HG03565 (cell line): Measurements from ENCODE around the gene MYO3A.

ENCODE experiments used
- ATAC-seq: cut with Tn5 transposase; IDR thresholded peaks from one replicate; pipeline ENCODE4 v1.9.1; 2021; ENCODE audit warnings: mild to moderate bottlenecking, moderate library complexity; ENCODE audit not compliant: unreplicated experiment

The MYO3A gene, protein sequence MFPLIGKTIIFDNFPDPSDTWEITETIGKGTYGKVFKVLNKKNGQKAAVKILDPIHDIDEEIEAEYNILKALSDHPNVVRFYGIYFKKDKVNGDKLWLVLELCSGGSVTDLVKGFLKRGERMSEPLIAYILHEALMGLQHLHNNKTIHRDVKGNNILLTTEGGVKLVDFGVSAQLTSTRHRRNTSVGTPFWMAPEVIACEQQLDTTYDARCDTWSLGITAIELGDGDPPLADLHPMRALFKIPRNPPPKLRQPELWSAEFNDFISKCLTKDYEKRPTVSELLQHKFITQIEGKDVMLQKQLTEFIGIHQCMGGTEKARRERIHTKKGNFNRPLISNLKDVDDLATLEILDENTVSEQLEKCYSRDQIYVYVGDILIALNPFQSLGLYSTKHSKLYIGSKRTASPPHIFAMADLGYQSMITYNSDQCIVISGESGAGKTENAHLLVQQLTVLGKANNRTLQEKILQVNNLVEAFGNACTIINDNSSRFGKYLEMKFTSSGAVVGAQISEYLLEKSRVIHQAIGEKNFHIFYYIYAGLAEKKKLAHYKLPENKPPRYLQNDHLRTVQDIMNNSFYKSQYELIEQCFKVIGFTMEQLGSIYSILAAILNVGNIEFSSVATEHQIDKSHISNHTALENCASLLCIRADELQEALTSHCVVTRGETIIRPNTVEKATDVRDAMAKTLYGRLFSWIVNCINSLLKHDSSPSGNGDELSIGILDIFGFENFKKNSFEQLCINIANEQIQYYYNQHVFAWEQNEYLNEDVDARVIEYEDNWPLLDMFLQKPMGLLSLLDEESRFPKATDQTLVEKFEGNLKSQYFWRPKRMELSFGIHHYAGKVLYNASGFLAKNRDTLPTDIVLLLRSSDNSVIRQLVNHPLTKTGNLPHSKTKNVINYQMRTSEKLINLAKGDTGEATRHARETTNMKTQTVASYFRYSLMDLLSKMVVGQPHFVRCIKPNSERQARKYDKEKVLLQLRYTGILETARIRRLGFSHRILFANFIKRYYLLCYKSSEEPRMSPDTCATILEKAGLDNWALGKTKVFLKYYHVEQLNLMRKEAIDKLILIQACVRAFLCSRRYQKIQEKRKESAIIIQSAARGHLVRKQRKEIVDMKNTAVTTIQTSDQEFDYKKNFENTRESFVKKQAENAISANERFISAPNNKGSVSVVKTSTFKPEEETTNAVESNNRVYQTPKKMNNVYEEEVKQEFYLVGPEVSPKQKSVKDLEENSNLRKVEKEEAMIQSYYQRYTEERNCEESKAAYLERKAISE (N-terminal part only)

GRCh38 chr10:25933653-25934608, at the start of gene MYO3A:
TSS of gene MYO3A (plus strand) at chr10:25934229. CDS start at chr10:25952111, 17,882 bp downstream.
- no peak for ATAC-seq

DNA sequence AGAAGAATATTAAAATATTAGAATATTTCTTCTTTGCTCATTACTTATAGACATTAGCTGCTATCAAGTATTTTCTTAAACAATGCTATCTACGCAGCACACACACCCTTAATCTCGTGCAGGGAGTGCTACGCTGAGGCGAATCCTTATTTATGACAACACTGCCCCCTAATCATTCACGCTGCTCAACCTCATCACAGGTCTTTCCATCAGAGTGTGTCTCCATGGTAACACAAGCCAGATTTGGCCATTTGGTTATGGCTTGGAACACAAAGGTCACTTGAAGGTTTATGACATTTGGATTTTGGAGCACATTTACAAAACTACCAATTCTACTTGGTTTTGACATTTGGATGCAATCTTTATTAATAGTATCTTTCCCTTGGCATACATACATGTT, 45.4 kb upstream of the MYO3A start:
- ATAC-seq, result no peak

DNA sequence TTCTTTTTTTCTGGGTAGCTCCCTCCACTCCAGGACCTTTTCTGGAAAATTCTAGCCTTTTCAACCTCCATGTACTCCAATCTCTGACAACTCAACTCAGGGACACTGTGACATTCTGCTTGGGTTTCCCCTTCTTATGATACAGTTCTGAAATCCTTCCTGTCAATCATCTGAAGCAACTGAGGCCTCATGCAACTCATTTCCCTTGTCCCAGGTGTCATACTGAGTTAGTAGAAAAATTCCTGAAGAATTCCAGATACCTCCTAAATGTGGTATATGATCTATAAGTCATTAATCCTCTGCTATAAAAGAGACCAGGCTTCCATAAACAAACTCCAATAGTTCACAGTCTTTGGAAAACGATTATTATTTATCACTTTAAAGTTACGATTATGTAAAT, 43.0 kb upstream of the MYO3A start:
- no peak for ATAC-seq

GRCh38 chr10:25895856-25896255, 38.2 kb upstream of the MYO3A start:
- ATAC-seq, result no peak

DNA sequence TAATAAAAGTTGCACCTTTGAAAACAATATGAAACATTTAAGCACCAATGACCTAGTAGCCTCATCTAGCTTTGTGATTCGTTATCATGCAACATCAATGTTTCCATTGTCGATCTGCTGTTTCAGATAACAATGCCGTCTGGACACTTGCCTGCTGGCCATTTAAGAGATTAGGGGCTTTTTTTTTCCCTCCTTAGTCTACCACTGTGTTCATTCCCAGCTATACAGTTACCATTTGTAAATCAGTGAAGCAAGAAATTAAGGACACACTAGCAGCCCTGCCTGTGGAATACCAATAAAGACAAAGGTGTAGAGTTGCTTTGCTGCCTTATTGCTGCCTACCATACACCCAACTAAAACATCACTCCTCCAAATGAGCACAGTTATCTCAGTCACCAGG, 37.6 kb upstream of the MYO3A start:
- ATAC-seq, result no peak

- ATAC-seq, result no peak
These were observed 34.7 kb upstream of the MYO3A start for GRCh38 chr10:25899304-25899703.

- ATAC-seq, result peak; percentile 40
These were observed 32.8 kb upstream of the MYO3A start for GRCh38 chr10:25901199-25901598.

GRCh38 chr10:25902002-25902401, 32.0 kb upstream of the MYO3A start:
- ATAC-seq, result peak; percentile 59

GRCh38 chr10:25907261-25907660, 26.8 kb upstream of the MYO3A start:
- ATAC-seq, result no peak

GRCh38 chr10:25912866-25913265, 21.2 kb upstream of the MYO3A start:
- ATAC-seq, result no peak

- ATAC-seq, result no peak
These were observed 19.3 kb upstream of the MYO3A start for GRCh38 chr10:25914776-25915175.

DNA sequence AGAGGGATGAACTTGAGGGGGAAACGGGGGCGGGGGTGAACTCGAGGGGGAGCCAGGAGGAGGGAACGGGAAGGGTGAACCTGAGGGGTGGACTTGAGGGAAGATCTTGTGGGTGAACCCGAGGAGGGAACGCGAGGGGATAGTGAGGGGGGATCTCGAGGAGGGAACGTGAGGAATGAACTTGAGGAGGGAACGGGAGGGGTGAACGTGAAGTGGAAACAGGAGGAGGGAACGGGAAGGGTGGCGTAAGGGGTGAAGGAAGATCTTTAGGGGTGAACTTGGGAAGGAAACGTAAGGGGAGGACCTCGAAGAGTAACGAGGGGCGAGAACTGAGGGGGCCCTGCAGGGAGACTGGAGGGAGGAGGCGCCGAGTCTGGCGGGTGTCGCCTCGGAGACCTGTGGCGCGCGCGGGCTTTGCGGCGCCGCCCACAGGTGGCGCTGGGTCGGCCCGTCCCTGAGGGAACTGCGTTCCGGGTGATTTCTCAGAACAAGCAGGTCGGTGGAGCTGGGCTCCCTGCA, 651 bp downstream of the MYO3A start:
- ATAC-seq, result no peak

DNA sequence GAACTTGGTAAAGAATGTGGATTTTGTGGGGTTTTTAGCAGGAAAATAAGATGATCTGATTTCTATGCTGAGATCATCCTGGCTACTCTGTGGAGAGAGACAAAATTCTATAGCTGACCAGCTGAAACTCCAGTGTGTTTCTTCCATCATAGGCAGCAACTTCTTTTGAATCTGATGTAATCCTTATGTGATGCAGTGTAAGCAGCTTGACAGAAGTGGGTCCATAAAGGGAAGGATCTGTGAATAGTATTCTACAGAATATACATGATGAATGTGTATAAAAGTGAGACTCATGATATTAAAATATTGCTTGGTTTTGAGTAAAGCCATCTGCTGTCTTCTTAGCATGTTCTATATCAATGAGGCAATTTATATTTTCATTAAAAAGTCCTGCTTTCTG, 4.4 kb downstream of the MYO3A start:
- no peak for ATAC-seq

GRCh38 chr10:25944771-25945170, 10.7 kb downstream of the MYO3A start:
- no peak for ATAC-seq

DNA sequence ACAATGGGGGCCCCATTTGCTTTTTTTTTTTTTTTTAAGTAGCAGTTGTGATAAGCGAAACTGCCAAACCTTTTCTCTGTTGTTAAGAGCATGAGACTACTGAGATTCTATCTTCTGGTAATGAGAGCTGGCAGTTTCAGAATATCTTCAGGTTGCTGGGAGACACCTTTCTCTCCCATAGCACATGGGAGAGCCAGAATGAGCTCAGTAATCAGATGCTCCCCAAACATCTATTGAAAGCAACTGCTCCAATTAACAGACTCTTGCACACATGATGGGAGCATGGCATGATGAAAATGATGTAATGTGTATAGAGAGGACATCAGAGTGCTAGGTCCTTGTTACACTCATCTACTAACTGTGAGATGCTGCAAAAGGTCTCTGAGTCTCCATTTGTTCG, 18.8 kb downstream of the MYO3A start:
- ATAC-seq, result peak; percentile 39

GRCh38 chr10:25954851-25955250, 20.8 kb downstream of the MYO3A start:
- ATAC-seq, result peak; percentile 47

DNA sequence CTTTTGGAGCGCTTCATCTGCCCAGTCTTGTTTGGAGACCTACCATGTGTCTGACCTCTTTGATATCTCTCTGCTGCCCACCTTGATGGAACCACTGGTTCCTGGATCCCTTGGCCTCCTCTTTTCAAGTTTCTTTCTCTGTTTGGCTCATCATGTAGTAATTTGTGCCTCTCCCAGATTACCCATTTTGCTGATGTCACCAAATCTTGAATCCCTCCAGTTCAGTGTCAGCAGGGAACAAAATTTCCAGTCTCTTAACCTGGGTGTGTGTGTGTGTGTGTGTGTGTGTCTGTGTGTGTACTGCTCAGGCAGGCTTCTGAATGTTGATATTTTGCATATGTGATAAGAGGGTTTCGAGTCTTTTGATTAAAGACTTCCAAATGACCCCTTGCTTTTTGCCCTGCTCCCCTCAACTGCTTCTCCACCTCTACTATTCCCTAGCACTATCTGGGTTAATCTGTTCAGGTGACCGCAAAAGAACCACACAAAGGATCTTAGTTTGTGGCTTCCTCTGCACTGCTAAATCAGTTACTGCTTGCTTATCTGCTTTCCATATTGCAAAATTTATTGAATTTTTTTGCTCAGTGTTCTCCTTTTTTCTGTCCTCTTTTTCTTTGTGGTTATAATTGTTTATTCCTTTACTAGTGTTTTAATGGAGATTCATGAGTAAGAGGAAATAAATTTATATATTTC, 25.7 kb downstream of the MYO3A start:
- no peak for ATAC-seq

- no peak for ATAC-seq
These were observed 31.6 kb downstream of the MYO3A start for GRCh38 chr10:25965584-25965983.

DNA sequence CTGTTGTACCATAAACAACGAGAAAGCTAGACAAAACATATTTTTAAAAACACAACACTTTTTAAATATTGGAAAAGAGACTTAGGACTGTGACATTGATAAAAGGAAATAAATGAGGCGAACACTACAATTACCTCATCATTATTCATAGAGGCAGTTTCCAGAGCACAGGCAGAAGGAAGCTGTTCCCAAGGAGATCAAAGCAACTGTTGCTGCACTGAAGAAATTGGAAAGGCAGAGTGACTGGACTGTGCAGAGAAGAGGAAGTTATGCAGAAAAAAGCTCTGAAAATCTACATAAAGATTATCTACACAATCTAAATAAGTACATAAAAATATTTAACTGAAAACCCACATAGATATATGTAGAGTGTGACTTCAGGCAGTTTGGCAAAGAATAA, 32.8 kb downstream of the MYO3A start:
- no peak for ATAC-seq
